WTC11 (cell line): Measurements from ENCODE around the gene POGZ. TPM values are rescaled to one million over a fixed set of nuclear protein-coding genes. Genes with fewer than 3 reads are reported as not detected.
"Not testable (repeated sequence)": the region's sequence is repeated elsewhere in the genome, so short reads cannot be mapped to it uniquely, and the experiment has no call there.

ENCODE experiments used
- ATAC-seq: fragments of 200-7000 bp; cut with Tn5 transposase; 2 replicates; pipeline ENCODE4 v1.10.0; 2021; ENCODE audit warnings: mild to moderate bottlenecking, moderate library complexity
- CTCF ChIA-PET: fragments of 300-600 bp; sonication (Branson Sonifier 250); formaldehyde crosslinking; loops from one replicate; lab custom pipeline; 2021; ENCODE audit warnings: antibody characterized with exemption; lab: Charles Lee
- POLR2A ChIA-PET: fragments of 350-600 bp; sonication (Branson Sonifier 250); formaldehyde crosslinking; loops from one replicate; lab custom pipeline; 2021; ENCODE audit warnings: antibody characterized with exemption; lab: Charles Lee
- DNase-seq: peaks from one replicate; pipeline ENCODE4 v3.0.0; 2021; ENCODE audit warnings: low spot score
- H3K27ac Mint-ChIP-seq: 2 replicates; pipeline ENCODE4 v1.8.0; 2021; ENCODE audit warnings: mixed read lengths
- H3K27me3 Mint-ChIP-seq: 2 replicates; pipeline ENCODE4 v1.8.0; 2021; ENCODE audit warnings: low read depth, mild to moderate bottlenecking, moderate library complexity, mixed read lengths
- H3K36me3 Mint-ChIP-seq: 2 replicates; pipeline ENCODE4 v1.8.0; 2021; ENCODE audit warnings: mixed read lengths
- H3K4me1 Mint-ChIP-seq: 2 replicates; pipeline ENCODE4 v1.8.0; 2022; ENCODE audit warnings: mixed read lengths
- H3K4me3 Mint-ChIP-seq: 2 replicates; pipeline ENCODE4 v1.8.0; 2021; ENCODE audit warnings: mild to moderate bottlenecking, moderate library complexity, mixed read lengths
- H3K9me3 Mint-ChIP-seq: 2 replicates; pipeline ENCODE4 v1.8.0; 2021; ENCODE audit warnings: mixed read lengths
- CBFB ChIP-seq: sonication (generic); formaldehyde crosslinking; IDR thresholded peaks from 2 replicates; pipeline ENCODE4 v1.8.1; 2022; ENCODE audit warnings: mild to moderate bottlenecking, low read depth, missing genetic modification reagents
- CREB1 ChIP-seq: sonication (generic); formaldehyde crosslinking; IDR thresholded peaks from 2 replicates; pipeline ENCODE4 v1.8.0; 2023; ENCODE audit warnings: mild to moderate bottlenecking, missing genetic modification reagents
- EMX1 ChIP-seq: fragments of 250-450 bp; sonication (Bioruptor Pico); IDR thresholded peaks from 2 replicates; pipeline ENCODE4 v1.8.0; 2021; ENCODE audit warnings: mild to moderate bottlenecking
- FOXK1 ChIP-seq: sonication (generic); formaldehyde crosslinking; IDR thresholded peaks from 2 replicates; pipeline ENCODE4 v1.8.0; 2022; ENCODE audit warnings: mild to moderate bottlenecking, moderate library complexity, missing genetic modification reagents
- GRHL2 ChIP-seq: fragments of 250-450 bp; sonication (Bioruptor Pico); IDR thresholded peaks from 2 replicates; pipeline ENCODE4 v1.8.0; 2022; ENCODE audit warnings: mild to moderate bottlenecking, moderate library complexity; ENCODE audit not compliant: insufficient replicate concordance, severe bottlenecking
- GTF2I ChIP-seq: fragments of 250-450 bp; sonication (Bioruptor Pico); conservative IDR thresholded peaks from 2 replicates; pipeline ENCODE4 v1.4.0; 2021; ENCODE audit warnings: mild to moderate bottlenecking
- KAT7 ChIP-seq: sonication (generic); formaldehyde crosslinking; IDR thresholded peaks from 2 replicates; pipeline ENCODE4 v1.8.1; 2023; ENCODE audit warnings: missing genetic modification reagents, mild to moderate bottlenecking, borderline replicate concordance
- NFYB ChIP-seq: sonication (generic); formaldehyde crosslinking; conservative IDR thresholded peaks from 2 replicates; pipeline ENCODE4 v1.8.0; 2022; ENCODE audit warnings: low read depth, missing genetic modification reagents
- NR1H2 ChIP-seq: sonication (generic); formaldehyde crosslinking; IDR thresholded peaks from 2 replicates; pipeline ENCODE4 v1.9.0; 2021; ENCODE audit warnings: mild to moderate bottlenecking, moderate library complexity, missing genetic modification reagents
- PRRX2 ChIP-seq: fragments of 250-450 bp; sonication (Bioruptor Pico); IDR thresholded peaks from 2 replicates; pipeline ENCODE4 v1.8.0; 2021; ENCODE audit warnings: mild to moderate bottlenecking
- TCF7 ChIP-seq: sonication (generic); formaldehyde crosslinking; IDR thresholded peaks from 2 replicates; pipeline ENCODE4 v1.8.0; 2022; ENCODE audit warnings: mild to moderate bottlenecking, low read depth, missing genetic modification reagents, moderate library complexity
- ZNF317 ChIP-seq: sonication (generic); formaldehyde crosslinking; IDR thresholded peaks from 2 replicates; pipeline ENCODE4 v1.8.1; 2023; ENCODE audit warnings: low read depth, mild to moderate bottlenecking, moderate library complexity, missing genetic modification reagents, borderline replicate concordance
- total RNA-seq: library from RNA; stranded (reverse); gene quantifications from 3 replicates; pipeline ENCODE4 v1.2.3, GENCODE V29; 2021
- TF ChIP-seq, protein P1 (sequence below): sonication (generic); formaldehyde crosslinking; IDR thresholded peaks from 2 replicates; pipeline ENCODE4 v1.8.0; 2023; ENCODE audit warnings: missing genetic modification reagents
- TF ChIP-seq, protein P2 (sequence below): fragments of 200-600 bp; IDR thresholded peaks from 2 replicates; pipeline ENCODE4 v1.8.0; 2022; ENCODE audit warnings: antibody characterized with exemption
- TF ChIP-seq, protein P3 (sequence below): fragments of 250-450 bp; sonication (Bioruptor Pico); IDR thresholded peaks from 2 replicates; pipeline ENCODE4 v1.9.0; 2021; ENCODE audit warnings: moderate library complexity, mild to moderate bottlenecking, inconsistent platforms, borderline replicate concordance
- TF ChIP-seq, protein P4 (sequence below): sonication (generic); formaldehyde crosslinking; IDR thresholded peaks from 2 replicates; pipeline ENCODE4 v1.8.1; 2023; ENCODE audit warnings: mild to moderate bottlenecking, missing genetic modification reagents, moderate library complexity

Gene POGZ
- total RNA-seq, 1 experiment from 2014 or later: 88.1 TPM

DNA sequence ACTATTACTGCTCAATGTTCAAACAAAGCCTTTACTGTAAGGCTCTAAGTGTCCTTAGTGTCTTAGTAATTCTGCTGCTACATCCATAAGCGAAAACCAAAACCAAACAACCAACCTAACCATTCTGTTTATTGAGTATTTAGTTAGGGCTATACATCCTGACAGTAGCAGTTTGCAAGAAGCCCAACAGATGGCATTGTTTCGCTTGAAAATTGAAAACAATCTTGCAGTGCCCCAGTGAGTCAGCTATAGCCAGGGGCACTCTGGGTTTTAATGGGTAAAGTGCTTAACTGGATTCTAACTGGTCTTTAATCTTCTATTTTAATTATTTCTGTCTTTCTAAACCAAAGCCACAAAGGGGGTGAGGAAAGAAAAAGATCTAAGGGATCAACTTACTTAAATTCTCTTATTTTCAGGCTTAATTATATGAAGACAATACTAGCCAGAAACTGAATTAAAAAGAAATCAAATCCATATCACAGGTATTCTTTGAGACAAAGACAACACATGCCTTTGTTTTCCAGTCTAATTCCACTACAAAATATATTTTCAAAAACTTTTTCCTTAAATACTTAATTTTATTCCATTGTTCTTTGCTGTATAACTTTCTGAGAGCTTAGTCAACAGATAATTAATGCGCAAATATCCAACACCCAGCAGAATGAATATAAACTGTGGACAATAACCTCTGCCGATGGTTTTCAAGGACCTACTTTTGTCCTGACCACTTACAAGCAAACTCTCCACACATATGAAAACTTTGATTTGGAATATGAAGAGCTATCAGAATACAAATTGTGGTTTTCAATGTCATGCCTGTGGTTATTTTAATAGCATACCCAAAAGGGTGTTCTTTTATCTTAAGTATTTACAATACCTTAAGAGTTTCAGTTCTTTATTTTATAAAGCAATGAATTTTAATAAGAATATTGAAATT is 15.2 kb downstream of the POGZ start:
- no peak overlapping the region for H3K4me3 Mint-ChIP-seq
- no peaks in the 10 kb centered on the region for H3K9me3 Mint-ChIP-seq
- CTCF ChIA-PET: interaction anchor here (0.6 to 1.9 kb wide), 19 partner anchors 10 to 392 kb away, joined by 3 to 12 read pairs (median 4); partner anchors contain the start of genes CGN and TUFT1
- H3K36me3 Mint-ChIP-seq: peaks cover 21% of the 10 kb centered on the region
- TF ChIP-seq, protein P1, sequence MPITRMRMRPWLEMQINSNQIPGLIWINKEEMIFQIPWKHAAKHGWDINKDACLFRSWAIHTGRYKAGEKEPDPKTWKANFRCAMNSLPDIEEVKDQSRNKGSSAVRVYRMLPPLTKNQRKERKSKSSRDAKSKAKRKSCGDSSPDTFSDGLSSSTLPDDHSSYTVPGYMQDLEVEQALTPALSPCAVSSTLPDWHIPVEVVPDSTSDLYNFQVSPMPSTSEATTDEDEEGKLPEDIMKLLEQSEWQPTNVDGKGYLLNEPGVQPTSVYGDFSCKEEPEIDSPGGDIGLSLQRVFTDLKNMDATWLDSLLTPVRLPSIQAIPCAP (CRISPR knock-in tag): no peak
- TF ChIP-seq, protein P2, sequence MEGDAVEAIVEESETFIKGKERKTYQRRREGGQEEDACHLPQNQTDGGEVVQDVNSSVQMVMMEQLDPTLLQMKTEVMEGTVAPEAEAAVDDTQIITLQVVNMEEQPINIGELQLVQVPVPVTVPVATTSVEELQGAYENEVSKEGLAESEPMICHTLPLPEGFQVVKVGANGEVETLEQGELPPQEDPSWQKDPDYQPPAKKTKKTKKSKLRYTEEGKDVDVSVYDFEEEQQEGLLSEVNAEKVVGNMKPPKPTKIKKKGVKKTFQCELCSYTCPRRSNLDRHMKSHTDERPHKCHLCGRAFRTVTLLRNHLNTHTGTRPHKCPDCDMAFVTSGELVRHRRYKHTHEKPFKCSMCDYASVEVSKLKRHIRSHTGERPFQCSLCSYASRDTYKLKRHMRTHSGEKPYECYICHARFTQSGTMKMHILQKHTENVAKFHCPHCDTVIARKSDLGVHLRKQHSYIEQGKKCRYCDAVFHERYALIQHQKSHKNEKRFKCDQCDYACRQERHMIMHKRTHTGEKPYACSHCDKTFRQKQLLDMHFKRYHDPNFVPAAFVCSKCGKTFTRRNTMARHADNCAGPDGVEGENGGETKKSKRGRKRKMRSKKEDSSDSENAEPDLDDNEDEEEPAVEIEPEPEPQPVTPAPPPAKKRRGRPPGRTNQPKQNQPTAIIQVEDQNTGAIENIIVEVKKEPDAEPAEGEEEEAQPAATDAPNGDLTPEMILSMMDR: peak; percentile 43
- TF ChIP-seq, all 79 proteins: peak for 1
- Mint-ChIP-seq H3K27ac (peak overlapping the region; percentile 92; the same call in 1 of the 2 replicates), H3K27me3 (no peaks in the 10 kb centered on the region), H3K4me1 (peaks cover 18% of the 10 kb centered on the region)
- ATAC-seq (peak; percentile 91), DNase-seq (peak; percentile 46)
- POLR2A ChIA-PET: interaction anchor here (1.0 kb wide), 1 partner anchor 67 kb away, joined by 5 read pairs; the partner anchor contains the start of gene CGN

DNA sequence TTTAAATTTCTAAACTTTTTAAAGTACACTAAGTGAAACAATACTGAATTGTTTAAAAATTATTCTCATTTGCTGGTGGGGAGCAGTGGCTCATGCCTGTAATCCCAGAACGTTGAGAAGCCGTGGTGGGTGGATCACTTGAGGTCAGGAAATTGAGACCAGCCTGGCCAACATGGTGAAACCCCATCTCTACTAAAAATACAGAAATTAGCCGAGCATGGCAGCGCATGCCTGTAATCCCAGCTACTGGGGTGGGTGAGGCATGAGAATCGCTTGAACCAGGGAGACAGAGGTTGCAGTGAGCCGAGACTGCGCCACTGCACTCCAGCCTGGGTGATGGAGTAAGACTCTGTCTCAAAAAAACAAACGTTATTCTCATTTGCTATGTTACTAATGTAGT is 21.9 kb downstream of the POGZ start:
- H3K9me3 Mint-ChIP-seq, POLR2A ChIA-PET, H3K4me3 Mint-ChIP-seq, DNase-seq, H3K27ac Mint-ChIP-seq, CTCF ChIA-PET, ATAC-seq, H3K27me3 Mint-ChIP-seq, H3K4me1 Mint-ChIP-seq: not testable (repeated sequence)
- peaks cover 23% of the 10 kb centered on the region for H3K36me3 Mint-ChIP-seq

DNA sequence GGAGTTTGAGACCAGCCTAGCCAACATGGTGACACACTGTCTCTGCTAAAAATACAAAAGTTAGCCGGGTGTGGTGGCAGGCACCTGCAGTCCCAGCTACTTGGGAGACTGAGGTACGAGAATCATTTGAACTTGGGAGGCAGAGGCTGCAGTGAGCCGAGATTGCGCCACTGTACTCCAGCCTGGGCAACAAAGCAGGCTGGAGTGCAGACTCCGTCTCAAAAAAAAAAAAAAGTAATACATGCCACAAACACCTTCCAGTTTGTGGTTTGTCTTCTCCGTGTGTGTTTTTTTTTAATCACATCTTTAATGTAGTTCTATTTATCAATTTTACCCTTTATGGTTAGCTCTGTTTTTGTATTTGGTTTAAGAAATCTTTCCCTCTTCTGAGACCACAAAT is 22.3 kb downstream of the POGZ start:
- ChIA-PET POLR2A (interaction anchor here (1.1 kb wide), 1 partner anchor 65 kb away, joined by 3 read pairs; the partner anchor contains the start of gene SELENBP1), CTCF (no interaction called here)
- no peak overlapping the region for H3K27ac Mint-ChIP-seq
- no peaks in the 10 kb centered on the region for H3K4me1 Mint-ChIP-seq
- DNase-seq: no peak
- ATAC-seq: no peak
- TF ChIP-seq KAT7 (CRISPR knock-in tag) (no peak), NR1H2 (CRISPR knock-in tag) (no peak), TCF7 (CRISPR knock-in tag) (no peak), CREB1 (no peak), FOXK1 (CRISPR knock-in tag) (no peak), EMX1 (no peak), GRHL2 (CRISPR knock-in tag) (no peak), ZNF317 (CRISPR knock-in tag) (no peak), PRRX2 (CRISPR knock-in tag) (no peak), NFYB (CRISPR knock-in tag) (no peak), GTF2I (no peak), CBFB (CRISPR knock-in tag) (no peak)
- TF ChIP-seq, protein P3, sequence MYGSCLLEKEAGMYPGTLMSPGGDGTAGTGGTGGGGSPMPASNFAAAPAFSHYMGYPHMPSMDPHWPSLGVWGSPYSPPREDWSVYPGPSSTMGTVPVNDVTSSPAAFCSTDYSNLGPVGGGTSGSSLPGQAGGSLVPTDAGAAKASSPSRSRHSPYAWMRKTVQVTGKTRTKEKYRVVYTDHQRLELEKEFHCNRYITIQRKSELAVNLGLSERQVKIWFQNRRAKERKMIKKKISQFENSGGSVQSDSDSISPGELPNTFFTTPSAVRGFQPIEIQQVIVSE: no peak
- TF ChIP-seq, protein P1 (CRISPR knock-in tag): no peak
- TF ChIP-seq, protein P4, sequence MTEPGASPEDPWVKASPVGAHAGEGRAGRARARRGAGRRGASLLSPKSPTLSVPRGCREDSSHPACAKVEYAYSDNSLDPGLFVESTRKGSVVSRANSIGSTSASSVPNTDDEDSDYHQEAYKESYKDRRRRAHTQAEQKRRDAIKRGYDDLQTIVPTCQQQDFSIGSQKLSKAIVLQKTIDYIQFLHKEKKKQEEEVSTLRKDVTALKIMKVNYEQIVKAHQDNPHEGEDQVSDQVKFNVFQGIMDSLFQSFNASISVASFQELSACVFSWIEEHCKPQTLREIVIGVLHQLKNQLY: no peak
- no peaks in the 10 kb centered on the region for H3K27me3 Mint-ChIP-seq
- H3K4me3 Mint-ChIP-seq: no peak overlapping the region
- no peaks in the 10 kb centered on the region for H3K9me3 Mint-ChIP-seq
- peaks cover 22% of the 10 kb centered on the region for H3K36me3 Mint-ChIP-seq
